Measurements from ENCODE around the gene CDADC1.
"Not testable (repeated sequence)": the region's sequence is repeated elsewhere in the genome, so short reads cannot be mapped to it uniquely, and the experiment has no call there.

CDADC1 gene

GRCh38 chr13:49315036-49315565 lies 67.4 kb downstream of the CDADC1 start:
- no peak for DNase-seq (ENCODE audit: low read depth in 2 of 2)

- no peak for DNase-seq (ENCODE audit: low read depth in 2 of 2)
These were observed 68.2 kb downstream of the CDADC1 start for GRCh38 chr13:49315756-49316482.

GRCh38 chr13:49319551-49319950 lies 71.8 kb downstream of the CDADC1 start:
- DNase-seq (ENCODE audit: low read depth in 2 of 2): no peak

GRCh38 chr13:49319951-49320350 lies 72.2 kb downstream of the CDADC1 start:
- DNase-seq (ENCODE audit: low read depth in 2 of 2): no peak

GRCh38 chr13:49320975-49321374 lies 73.2 kb downstream of the CDADC1 start:
- DNase-seq (ENCODE audit: low read depth in 2 of 2): no peak

- DNase-seq (ENCODE audit: low read depth in 2 of 2): no peak
These were observed 75.0 kb downstream of the CDADC1 start for GRCh38 chr13:49322702-49323101.

- DNase-seq (ENCODE audit: low read depth in 2 of 2): no peak
These were observed 75.6 kb downstream of the CDADC1 start for GRCh38 chr13:49323344-49323743.

GRCh38 chr13:49326222-49326917 lies 78.6 kb downstream of the CDADC1 start:
- no peak for DNase-seq (ENCODE audit: low read depth in 2 of 2)

- not testable (repeated sequence) for DNase-seq (ENCODE audit: low read depth in 2 of 2)
These were observed 79.4 kb downstream of the CDADC1 start for GRCh38 chr13:49327145-49327544.

GRCh38 chr13:49329831-49330545 lies 82.3 kb downstream of the CDADC1 start:
- DNase-seq (ENCODE audit: low read depth in 2 of 2): no peak

- DNase-seq (ENCODE audit: low read depth in 2 of 2): no peak
These were observed 82.8 kb downstream of the CDADC1 start for GRCh38 chr13:49330546-49330864.

- no peak for DNase-seq (ENCODE audit: low read depth in 2 of 2)
These were observed 88.9 kb downstream of the CDADC1 start for GRCh38 chr13:49336655-49337054.

- no peak for DNase-seq (ENCODE audit: low read depth in 2 of 2)
These were observed 92.4 kb downstream of the CDADC1 start for GRCh38 chr13:49340161-49340560.

GRCh38 chr13:49341517-49341916 lies 93.8 kb downstream of the CDADC1 start:
- no peak for DNase-seq (ENCODE audit: low read depth in 2 of 2)

- DNase-seq (ENCODE audit: low read depth in 2 of 2): no peak
These were observed 94.2 kb downstream of the CDADC1 start for GRCh38 chr13:49341941-49342340.

- DNase-seq (ENCODE audit: low read depth in 2 of 2): no peak
These were observed 94.7 kb downstream of the CDADC1 start for GRCh38 chr13:49342454-49342853.
